ENCODE data around the gene GRIN2A.

- TF ChIP-seq CTCF (IDR thresholded peaks at IDR 0.05; ENCODE audit: low read length) (no peak), EZH2phosphoT487 (IDR thresholded peaks at IDR 0.05; ENCODE audit: low read length) (no peak)
These were observed 186.0 kb downstream of the GRIN2A start for GRCh38 chr16:9996221-9996620.
